B cell (primary cell): ENCODE data around the gene SKOR1. TPM values are rescaled to one million over a fixed set of nuclear protein-coding genes. Genes with fewer than 3 reads are reported as not detected.
A peak's percentile ranks its signal among the peaks of the same experiment; 100 is the strongest.

Experiments used
- ATAC-seq: fragments of 200-7000 bp; cut with Tn5 transposase; one replicate; pipeline ENCODE4 v1.10.0; 2021; ENCODE audit warnings: low read depth, mild to moderate bottlenecking, moderate number of reproducible peaks, moderate library complexity
- CTCF ChIA-PET: fragments of 350-600 bp; sonication (Branson Sonifier 250); formaldehyde crosslinking; loops from one replicate; lab custom pipeline; 2021; ENCODE audit warnings: antibody characterized with exemption, inconsistent platforms; lab: Charles Lee
- POLR2A ChIA-PET: fragments of 350-600 bp; sonication (Branson Sonifier 250); formaldehyde crosslinking; loops from one replicate; lab custom pipeline; 2021; ENCODE audit warnings: antibody characterized with exemption; lab: Charles Lee
- DNase-seq: peaks from one replicate; pipeline ENCODE4 v3.0.0; 2013
- H2AFZ ChIP-seq: 2 replicates; pipeline ENCODE4 v1.6.1; 2012; ENCODE audit warnings: mild to moderate bottlenecking, low read depth, low read length; ENCODE audit not compliant: insufficient read depth, poor library complexity, severe bottlenecking
- H3K27ac ChIP-seq, 2 donors: 1 replicate in 1 of 2; 2 replicates in 1 of 2; pipeline ENCODE4 v1.5.1; 2012 to 2013; ENCODE audit warnings: low read length in 2 of 2, mild to moderate bottlenecking in 2 of 2, moderate library complexity in 1 of 2
- H3K27me3 ChIP-seq, 4 experiments: fragments of 200-600 bp in 1 of 4; sonication (generic) in 1 of 4; replicated peaks in 1 of 4; 1 replicate in 2 of 4; 2 replicates in 2 of 4; pipeline versions ENCODE4 v1.6.1 to v1.7.0; 2013 to 2016; ENCODE audit warnings: low read length in 3 of 4, mild to moderate bottlenecking in 2 of 4, mixed read lengths in 1 of 4, moderate library complexity in 1 of 4; ENCODE audit not compliant: insufficient read depth in 4 of 4, control insufficient read depth in 3 of 4; ENCODE audit errors: control extremely low read depth in 1 of 4
- H3K36me3 ChIP-seq, 2 experiments: replicated peaks in 1 of 2; 1 replicate in 1 of 2; 2 replicates in 1 of 2; pipeline versions ENCODE4 v1.6.1 to v1.7.1; 2013; ENCODE audit warnings: low read length in 1 of 2; ENCODE audit not compliant: insufficient read depth in 2 of 2, control insufficient read depth in 1 of 2; ENCODE audit errors: control extremely low read depth in 1 of 2, extremely low read depth in 1 of 2
- H3K4me1 ChIP-seq, 2 donors: fragments of 200-600 bp in 1 of 2; sonication (generic) in 1 of 2; 1 replicate in 1 of 2; 2 replicates in 1 of 2; pipeline versions ENCODE4 v1.5.1 to v1.6.1; 2013 to 2017; ENCODE audit warnings: low read length in 2 of 2; ENCODE audit not compliant: control insufficient read depth in 2 of 2, insufficient read depth in 2 of 2
- H3K4me2 ChIP-seq: replicated peaks from 2 replicates; pipeline ENCODE3; 2012; ENCODE audit warnings: mild to moderate bottlenecking, low read depth, low read length; ENCODE audit not compliant: poor library complexity, severe bottlenecking
- H3K4me3 ChIP-seq, 5 experiments: fragments of 200-600 bp in 1 of 5; sonication (generic) in 1 of 5; 1 replicate in 3 of 5; 2 replicates in 2 of 5; pipeline versions ENCODE4 v1.5.1 to v1.7.0; 2011 to 2016; ENCODE audit warnings: low read length in 4 of 5, mild to moderate bottlenecking in 4 of 5, low read depth in 2 of 5, control low read depth in 1 of 5, moderate library complexity in 1 of 5; ENCODE audit not compliant: insufficient read depth in 1 of 5; ENCODE audit errors: control extremely low read depth in 1 of 5, extremely low read depth in 1 of 5
- H3K79me2 ChIP-seq: fragments of 200-600 bp; sonication (generic); one replicate; pipeline ENCODE4 v1.6.0; 2016; ENCODE audit warnings: low read length; ENCODE audit not compliant: control insufficient read depth, insufficient read depth
- H3K9ac ChIP-seq: fragments of 200-600 bp; sonication (generic); 2 replicates; pipeline ENCODE4 v1.6.1; 2017; ENCODE audit warnings: mild to moderate bottlenecking, low read length, moderate library complexity
- H3K9me3 ChIP-seq, 3 donors: one replicate each; pipeline versions ENCODE4 v1.6.1 to v1.7.1; 2013; ENCODE audit warnings: low read length in 2 of 3; ENCODE audit not compliant: control insufficient read depth in 2 of 3, insufficient read depth in 1 of 3; ENCODE audit errors: control extremely low read depth in 1 of 3
- H4K20me1 ChIP-seq: 2 replicates; pipeline ENCODE4 v1.6.0; 2012; ENCODE audit warnings: mild to moderate bottlenecking, low read length; ENCODE audit not compliant: insufficient read depth, control insufficient read depth, poor library complexity, severe bottlenecking
- H3K27ac Mint-ChIP-seq: one replicate; pipeline ENCODE4 v1.8.0; 2021; ENCODE audit warnings: mixed read lengths
- H3K27me3 Mint-ChIP-seq: one replicate; pipeline ENCODE4 v1.8.0; 2021; ENCODE audit warnings: mixed read lengths
- H3K4me1 Mint-ChIP-seq: one replicate; pipeline ENCODE4 v1.8.0; 2021; ENCODE audit warnings: mixed read lengths
- H3K4me3 Mint-ChIP-seq: one replicate; pipeline ENCODE4 v1.8.0; 2021; ENCODE audit warnings: mixed read lengths
- H3K9me3 Mint-ChIP-seq: one replicate; pipeline ENCODE4 v1.8.0; 2022; ENCODE audit warnings: mixed read lengths; ENCODE audit not compliant: insufficient read depth
- CTCF ChIP-seq: fragments of 200-600 bp; IDR thresholded peaks from one replicate; pipeline ENCODE4 v1.8.0; 2022; ENCODE audit warnings: antibody characterized with exemption, mild to moderate bottlenecking
- EZH2 ChIP-seq: IDR thresholded peaks from 2 replicates; pipeline ENCODE4 v1.6.1; 2012; ENCODE audit warnings: borderline replicate concordance, low read depth, mild to moderate bottlenecking, moderate library complexity, low read length; ENCODE audit not compliant: insufficient read depth, poor library complexity, severe bottlenecking
- WGBS: methylation state at CpG from one replicate; pipeline ENCODE4 v1.1.5; 2013; ENCODE audit warnings: missing lambda C conversion rate; ENCODE audit not compliant: insufficient coverage; 5-methylcytosine and 5-hydroxymethylcytosine counted together
- intact Hi-C: fragments of 100-400 bp; cut with micrococcal nuclease; formaldehyde crosslinking; loops from one replicate; pipeline ENCODE4 v1.10.0; 2022
- polyA plus RNA-seq: library from polyadenylated mRNA; depleted of rRNA; stranded (reverse); fragments of >200 nt; gene quantifications from 2 replicates; pipeline ENCODE4 v1.2.3, GENCODE V29; 2012
- total RNA-seq, 2 donors: library from RNA; stranded (reverse); fragments of 120-200 nt in 1 of 2; gene quantifications; 1 replicate in 1 of 2; 2 replicates in 1 of 2; pipeline versions ENCODE4 v1.2.3 to v1.2.4, GENCODE V29; 2013 to 2022

Gene SKOR1
- total and polyA plus RNA-seq, 2 donors (not counting 1 experiment from before 2014, with no cell fraction given) = 0.37 to 0.67 TPM

DNA sequence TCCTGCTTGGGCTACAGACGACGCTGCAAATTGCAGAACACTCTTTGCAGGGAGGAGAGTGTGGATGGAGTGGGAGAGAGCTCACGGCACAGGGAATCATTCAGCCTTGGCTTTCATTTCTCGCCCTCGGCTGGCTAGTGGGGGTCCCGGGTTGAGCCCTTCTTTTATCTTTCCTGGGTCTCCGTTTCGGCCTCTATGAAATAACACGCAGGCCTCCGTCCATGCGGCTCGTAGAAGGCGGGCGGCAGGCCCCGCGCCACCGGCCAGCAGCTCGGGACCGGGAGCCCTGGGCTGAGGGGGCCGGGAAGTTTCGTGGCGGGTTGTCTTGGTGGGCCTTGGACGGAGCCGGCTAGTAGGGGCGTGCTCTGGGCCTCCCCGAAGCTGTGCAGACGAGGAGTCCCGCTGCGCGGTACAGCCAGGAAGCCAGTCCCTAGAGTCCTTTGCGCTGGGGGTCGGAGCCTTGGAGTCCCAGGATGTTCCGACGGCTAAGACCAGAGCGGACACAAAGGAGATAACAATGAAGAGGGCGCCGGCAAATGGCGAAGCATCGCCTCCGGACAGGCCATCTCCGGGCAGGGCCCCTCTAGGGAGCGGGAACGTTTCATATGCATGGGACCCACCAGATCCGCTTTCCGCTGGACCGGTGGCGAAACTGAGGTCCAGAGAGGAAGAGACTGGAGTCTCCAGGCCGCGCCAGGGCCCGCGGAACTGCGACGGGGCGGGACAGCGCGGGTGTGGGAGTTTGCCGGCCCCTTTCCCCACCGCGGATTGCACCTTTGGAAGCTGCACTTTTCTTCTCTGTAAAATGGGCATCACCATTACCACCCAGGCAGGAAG, 10.2 kb downstream of the SKOR1 start:
- peaks cover 52% of the 10 kb centered on the region for H3K27me3 Mint-ChIP-seq
- ATAC-seq = no peak
- H3K4me1 ChIP-seq = peaks cover 51 to 52% of the 10 kb centered on the region in 2 donors

More for the DNA sequence above, 10.2 kb downstream of the SKOR1 start:
- Histone ChIP-seq H3K36me3 (no peaks in the 10 kb centered on the region), H4K20me1 (no peaks in the 10 kb centered on the region), H3K9ac (peak overlapping the region; percentile 65), H3K4me3 (peak overlapping the region; percentile 19 to 74 (median 48)), H3K79me2 (no peaks in the 10 kb centered on the region), H2AFZ (peak overlapping the region; percentile 64), H3K27me3 (peaks cover 3 to 73% (median 45%) of the 10 kb centered on the region in 4 experiments), H3K27ac (no peak overlapping the region), H3K9me3 (peaks cover 0 to 41% (median 0%) of the 10 kb centered on the region in 3 donors), H3K4me2 (peak overlapping the region; percentile 89)
- intact Hi-C loops = loop anchor here (1.0 to 5.0 kb wide), 5 partner anchors 13 to 968 kb away; partner anchors contain the start of gene C15orf61
- Mint-ChIP-seq H3K27ac (peak overlapping the region; percentile 37), H3K4me3 (peak overlapping the region; percentile 88), H3K9me3 (no peaks in the 10 kb centered on the region), H3K4me1 (peaks cover 62% of the 10 kb centered on the region)
- ChIA-PET CTCF (interaction anchor here (0.7 to 5.7 kb wide), 17 partner anchors 10 to 932 kb away, joined by 3 to 177 read pairs (median 3); no protein-coding TSS in a partner anchor), POLR2A (interaction anchor here (0.6 to 2.5 kb wide), 3 partner anchors 11 to 442 kb away, joined by 3 to 22 read pairs (median 7); partner anchors contain the start of genes FEM1B and SKOR1)
- WGBS = 6% methylated on average over 59 of the region's 59 CpGs
- DNase-seq = peak; percentile 65
- peak; percentile 87 for TF ChIP-seq EZH2
- no peak for TF ChIP-seq CTCF
